Endothelial cell of umbilical vein (primary cell): ENCODE data around the gene NUTM1. TPM values are rescaled to one million over a fixed set of nuclear protein-coding genes. Genes with fewer than 3 reads are reported as not detected.
A peak's percentile ranks its signal among the peaks of the same experiment; 100 is the strongest.

Experiments
- BruUV-seq: library from RNA; stranded (reverse); fragments of 400-500 nt; replicated peaks from 2 replicates; lab custom pipeline; 2021; lab: Mats Ljungman, UMichigan
- CTCF ChIA-PET: fragments of 300-600, 350-600 bp; sonication (Branson Sonifier 250); formaldehyde crosslinking; loops from one replicate; lab custom pipeline; 2021; ENCODE audit warnings: antibody characterized with exemption, inconsistent platforms; lab: Charles Lee
- POLR2A ChIA-PET: fragments of 300-600, 350-600 bp; sonication (Branson Sonifier 250); formaldehyde crosslinking; loops from one replicate; lab custom pipeline; 2021; ENCODE audit warnings: antibody characterized with exemption, inconsistent platforms; lab: Charles Lee
- DNase-seq: peaks from one replicate; pipeline ENCODE4 v3.0.0-alpha.2; 2011; ENCODE audit warnings: low read depth, low spot score
- FAIRE-seq: peaks from 2 replicates; lab custom pipeline; 2011; peaks lifted over from hg19 to GRCh38; lab: Jason Lieb, UNC
- H2AFZ ChIP-seq: 2 replicates; pipeline ENCODE4 v1.6.0; 2012; ENCODE audit warnings: low read depth, low read length, control low read depth, inconsistent platforms
- H3K27ac ChIP-seq: 2 replicates; pipeline ENCODE4 v1.5.1; 2011; ENCODE audit warnings: low read depth, mild to moderate bottlenecking, control low read depth, low read length, moderate library complexity; ENCODE audit not compliant: insufficient read depth
- H3K27me3 ChIP-seq, 2 experiments: 2 replicates each; pipeline versions ENCODE4 v1.6.0 to v1.6.1; 2011; ENCODE audit warnings: low read length in 2 of 2, mixed read lengths in 1 of 2; ENCODE audit not compliant: control insufficient read depth in 2 of 2, insufficient read depth in 2 of 2
- H3K36me3 ChIP-seq, 2 experiments: 2 replicates in 1 of 2; 3 replicates in 1 of 2; pipeline ENCODE4 v1.5.1; 2011; ENCODE audit warnings: low read length in 2 of 2, mild to moderate bottlenecking in 1 of 2, moderate library complexity in 1 of 2; ENCODE audit not compliant: control insufficient read depth in 2 of 2, insufficient read depth in 2 of 2; ENCODE audit errors: extremely low read depth in 1 of 2
- H3K4me1 ChIP-seq: 3 replicates; pipeline ENCODE4 v1.5.1; 2011; ENCODE audit warnings: mild to moderate bottlenecking, low read length; ENCODE audit not compliant: control insufficient read depth, insufficient read depth; ENCODE audit errors: extremely low read depth
- H3K4me2 ChIP-seq: 2 replicates; pipeline ENCODE4 v1.6.1; 2011; ENCODE audit warnings: low read length, control low read depth, mixed read lengths; ENCODE audit not compliant: insufficient read depth
- H3K4me3 ChIP-seq, 3 experiments: fragments of 200-600 bp in 1 of 3; sonication (generic), shearing (Covaris generic) in 1 of 3; replicated peaks in 1 of 3; 2 replicates each; pipeline ENCODE4 v1.5.1; 2011 to 2016; ENCODE audit warnings: control low read depth in 3 of 3, low read length in 3 of 3, mild to moderate bottlenecking in 2 of 3, inconsistent platforms in 1 of 3, low read depth in 1 of 3, moderate library complexity in 1 of 3; ENCODE audit not compliant: insufficient read depth in 1 of 3
- H3K79me2 ChIP-seq: 2 replicates; pipeline ENCODE4 v1.6.0; 2012; ENCODE audit warnings: low read length, inconsistent platforms; ENCODE audit not compliant: control insufficient read depth, insufficient read depth
- H3K9ac ChIP-seq: replicated peaks from 2 replicates; pipeline ENCODE3; 2011; ENCODE audit warnings: low read length, control low read depth; ENCODE audit not compliant: insufficient read depth; ENCODE audit errors: extremely low read depth
- H3K9me1 ChIP-seq: replicated peaks from 3 replicates; pipeline ENCODE4 v1.6.0; 2011; ENCODE audit warnings: mild to moderate bottlenecking, low read length; ENCODE audit not compliant: control insufficient read depth, insufficient read depth; ENCODE audit errors: extremely low read depth
- H3K9me3 ChIP-seq: replicated peaks from 2 replicates; pipeline ENCODE4 v1.5.1; 2012; ENCODE audit warnings: low read length, inconsistent platforms; ENCODE audit not compliant: control insufficient read depth, insufficient read depth
- H4K20me1 ChIP-seq: replicated peaks from 2 replicates; pipeline ENCODE3; 2011; ENCODE audit warnings: mild to moderate bottlenecking, low read length; ENCODE audit not compliant: control insufficient read depth, insufficient read depth; ENCODE audit errors: extremely low read depth
- CTCF ChIP-seq, 2 donors: IDR thresholded peaks; 1 replicate in 1 of 2; 2 replicates in 1 of 2; pipeline ENCODE4 v1.5.1; 2011; ENCODE audit warnings: low read length in 2 of 2, mild to moderate bottlenecking in 2 of 2, moderate library complexity in 2 of 2, control low read depth in 1 of 2, inconsistent platforms in 1 of 2, low read depth in 1 of 2; ENCODE audit not compliant: insufficient read depth in 1 of 2; ENCODE audit errors: extremely low read depth in 1 of 2
- EZH2 ChIP-seq: IDR thresholded peaks from 2 replicates; pipeline ENCODE4 v1.6.1; 2012; ENCODE audit warnings: borderline replicate concordance, low read depth, mild to moderate bottlenecking, moderate library complexity, low read length, inconsistent platforms; ENCODE audit not compliant: severe bottlenecking
- FOS ChIP-seq: IDR thresholded peaks from 2 replicates; pipeline ENCODE4 v1.6.1; 2011; ENCODE audit warnings: mild to moderate bottlenecking, low read length, moderate library complexity, borderline replicate concordance; ENCODE audit not compliant: insufficient read depth
- GATA2 ChIP-seq: IDR thresholded peaks from 2 replicates; pipeline ENCODE4 v1.7.0; 2011; ENCODE audit warnings: low read depth, mild to moderate bottlenecking, moderate library complexity, mixed read lengths, low read length; ENCODE audit not compliant: insufficient read length, insufficient read depth
- JUN ChIP-seq: IDR thresholded peaks from 2 replicates; pipeline ENCODE4 v1.6.1; 2011; ENCODE audit warnings: borderline replicate concordance, low read depth; ENCODE audit not compliant: insufficient read length, insufficient read depth
- MAX ChIP-seq: IDR thresholded peaks from 2 replicates; pipeline ENCODE4 v1.6.1; 2011; ENCODE audit not compliant: insufficient read depth, insufficient read length
- MYC ChIP-seq: IDR thresholded peaks from one replicate; pipeline ENCODE4 v1.6.1; 2011; ENCODE audit warnings: mild to moderate bottlenecking, low read depth, low read length
- POLR2A ChIP-seq: IDR thresholded peaks from 2 replicates; pipeline ENCODE4 v1.6.1; 2012; ENCODE audit warnings: low read depth, mild to moderate bottlenecking, control low read depth, low read length
- POLR2AphosphoS5 ChIP-seq: IDR thresholded peaks from 2 replicates; pipeline ENCODE4 v1.6.1; 2012; ENCODE audit warnings: low read depth, mild to moderate bottlenecking, control low read depth, low read length, moderate library complexity; ENCODE audit not compliant: insufficient read depth
- dilution Hi-C: fragments of 300-500 bp; cut with MboI; formaldehyde crosslinking; loops from one replicate; pipeline ENCODE4 v1.15.0; 2019; ENCODE audit warnings: low sequenced_read_pairs; ENCODE audit not compliant: extremely low pct_ligation_motif_present
- intact Hi-C: fragments of 100-400 bp; cut with micrococcal nuclease; formaldehyde crosslinking; loops from one replicate; pipeline ENCODE4 v1.10.0; 2022
- polyA plus RNA-seq, 4 experiments: library from polyadenylated mRNA; depleted of rRNA in 3 of 4; stranded (reverse) in 3 of 4; unstranded in 1 of 4; fragments of >200 nt; gene quantifications; 2 replicates each; pipeline versions ENCODE4 v1.2.1 to v1.2.3, GENCODE V29; 2011 to 2012; ENCODE audit warnings: missing spikeins in 1 of 4
- total RNA-seq: library from RNA; stranded (reverse); gene quantifications from 2 replicates; pipeline ENCODE4 v1.2.3, GENCODE V29; 2021

Gene NUTM1
- total and polyA plus RNA-seq, 2 donors (not counting 3 experiments of a cell fraction or from before 2014, with no cell fraction given), result not detected

- TSS peak; percentile 15 for BruUV-seq
- no peak overlapping the region for H2AFZ ChIP-seq
- H3K27ac ChIP-seq, result no peak overlapping the region
- ChIA-PET CTCF (interaction anchor here (0.9 to 1.3 kb wide), 5 partner anchors 9 to 249 kb away, joined by 3 to 17 read pairs (median 4); partner anchors contain the start of gene LPCAT4), POLR2A (no interaction called here)
- no peak overlapping the region for H3K9ac ChIP-seq
- no peaks in the 10 kb centered on the region for H3K9me1 ChIP-seq
- H3K9me3 ChIP-seq, result no peaks in the 10 kb centered on the region
- intact Hi-C loops, result no loop called here
- no peak for FAIRE-seq
- H3K27me3 ChIP-seq, result no peaks in the 10 kb centered on the region
- H3K36me3 ChIP-seq, result peaks cover 6 to 15% of the 10 kb centered on the region in 2 experiments
- H3K4me3 ChIP-seq, result no peak overlapping the region
- no peaks in the 10 kb centered on the region for H4K20me1 ChIP-seq
- no peak overlapping the region for H3K4me2 ChIP-seq
- dilution Hi-C loops, result no loop called here
- no peaks in the 10 kb centered on the region for H3K79me2 ChIP-seq
- no peak for DNase-seq
- TF ChIP-seq EZH2, result no peak
- TF ChIP-seq JUN, result no peak
- peaks cover 6% of the 10 kb centered on the region for H3K4me1 ChIP-seq
Observed at GRCh38 chr15:34358948-34359347, 15.8 kb downstream of the NUTM1 start.

DNA sequence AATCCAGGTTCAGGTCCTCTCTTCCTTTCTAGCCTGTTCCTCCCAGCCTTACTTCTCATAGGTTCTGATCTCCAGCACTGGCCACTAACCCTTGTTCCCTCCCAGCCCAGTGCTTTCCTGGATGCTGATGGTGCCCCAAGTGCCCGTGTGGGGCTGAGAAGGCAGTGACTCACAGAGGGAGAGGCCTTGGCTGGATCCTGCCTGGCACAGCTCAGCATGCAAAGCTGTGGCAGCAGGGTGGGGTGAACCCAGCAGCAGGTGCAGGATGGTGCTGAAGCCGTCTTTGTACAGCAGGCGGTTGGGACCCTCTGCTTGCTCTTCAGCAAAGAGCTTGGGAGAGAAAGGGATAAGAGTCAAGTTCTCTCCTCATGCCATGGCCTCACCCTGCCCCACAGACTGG lies 16.3 kb downstream of the NUTM1 start:
- ChIA-PET CTCF (interaction anchor here (1.0 to 2.6 kb wide), 3 partner anchors 16 to 237 kb away, joined by 3 to 9 read pairs (median 5); partner anchors contain the start of genes NOP10 and NUTM1), POLR2A (no interaction called here)
- Histone ChIP-seq H3K4me1 (peaks cover 6% of the 10 kb centered on the region), H3K9ac (no peak overlapping the region), H3K9me1 (no peaks in the 10 kb centered on the region), H3K79me2 (no peaks in the 10 kb centered on the region), H3K36me3 (peaks cover 6 to 15% of the 10 kb centered on the region in 2 experiments), H3K9me3 (no peaks in the 10 kb centered on the region), H4K20me1 (no peaks in the 10 kb centered on the region), H2AFZ (no peak overlapping the region), H3K4me3 (no peak overlapping the region), H3K27ac (no peak overlapping the region), H3K27me3 (no peaks in the 10 kb centered on the region), H3K4me2 (no peak overlapping the region)
- TF ChIP-seq CTCF (IDR thresholded peaks at IDR 0.05; ENCODE audit: extremely low read depth in 1 of 2, insufficient read depth in 1 of 2, low read depth in 1 of 2, low read length in 2 of 2), result no peak
- no peak for TF ChIP-seq MAX
- no peak for TF ChIP-seq FOS
- TF ChIP-seq POLR2AphosphoS5, result no peak
- TF ChIP-seq GATA2, result no peak
- no peak for TF ChIP-seq EZH2
- no peak for TF ChIP-seq JUN
- TF ChIP-seq POLR2A, result no peak
- no peak for TF ChIP-seq MYC
- intact Hi-C loops, result no loop called here
- DNase-seq (no peak), FAIRE-seq (no peak)
- dilution Hi-C loops, result no loop called here
- no TSS peak for BruUV-seq
